Measurements from ENCODE around the gene LETMD1.
"Not testable (repeated sequence)": the region's sequence is repeated elsewhere in the genome, so short reads cannot be mapped to it uniquely, and the experiment has no call there.

The LETMD1 gene

DNA sequence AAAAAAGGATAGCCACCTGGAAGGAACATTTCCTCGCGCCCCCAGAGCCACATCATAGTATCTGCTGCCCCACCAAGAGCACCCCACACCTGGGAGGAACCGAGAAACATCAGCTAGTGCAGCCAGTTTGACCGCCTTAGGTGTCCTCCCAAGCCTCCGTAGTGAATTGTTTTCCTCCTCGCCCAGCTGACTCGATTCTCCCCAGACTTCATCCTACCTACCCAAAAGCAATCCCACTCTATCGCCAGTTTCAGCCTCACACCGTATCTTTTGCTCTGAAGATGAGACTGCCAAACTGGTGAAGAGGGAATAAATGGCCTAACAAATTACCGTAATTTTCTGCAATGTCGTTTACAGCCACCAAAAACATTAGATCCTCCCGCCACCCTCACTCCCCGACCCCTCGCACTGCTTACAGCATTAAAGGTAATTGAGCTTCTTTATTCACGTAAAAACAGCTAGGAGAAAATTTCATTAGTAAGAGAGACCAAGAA is 20.7 kb upstream of the LETMD1 start:
- no peak for DNase-seq

DNA sequence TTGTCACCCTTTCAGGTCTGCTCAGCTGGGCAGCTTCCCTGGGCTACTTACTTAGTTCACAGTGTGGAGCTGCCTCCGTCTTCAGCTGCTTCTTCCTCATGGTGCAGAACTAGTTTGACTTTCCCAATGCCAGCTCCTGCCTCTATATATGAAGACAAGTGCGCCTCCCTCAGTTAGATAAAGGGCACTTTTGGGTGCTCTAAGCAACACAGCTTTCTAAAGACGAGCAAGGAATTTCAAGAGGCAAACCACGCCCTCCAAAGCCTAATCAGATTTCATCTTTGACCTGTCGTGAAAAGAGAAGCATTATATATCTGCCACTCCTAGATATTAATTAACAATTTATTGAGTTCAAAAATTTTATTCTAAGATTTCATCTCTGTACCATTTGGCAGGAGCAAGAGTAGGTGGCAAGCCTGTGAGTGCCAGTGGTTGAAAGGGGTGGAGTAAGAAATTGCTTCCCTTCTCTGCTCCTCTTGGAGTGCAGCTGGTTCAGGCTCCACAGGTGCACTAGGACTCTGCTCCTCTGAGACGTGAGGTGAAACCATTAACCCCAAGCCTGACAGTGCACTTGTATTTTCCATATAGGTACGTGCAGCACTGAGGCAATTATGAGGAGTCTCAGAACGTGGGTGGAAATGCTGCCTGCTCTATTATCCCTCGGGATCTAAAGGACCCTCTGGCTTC is 19.9 kb upstream of the LETMD1 start:
- no peak for DNase-seq

- no peak for DNase-seq
Observed at GRCh38 chr12:51028813-51029150, 19.3 kb upstream of the LETMD1 start.

GRCh38 chr12:51033048-51033447 is 15.1 kb upstream of the LETMD1 start:
- DNase-seq = no peak

DNA sequence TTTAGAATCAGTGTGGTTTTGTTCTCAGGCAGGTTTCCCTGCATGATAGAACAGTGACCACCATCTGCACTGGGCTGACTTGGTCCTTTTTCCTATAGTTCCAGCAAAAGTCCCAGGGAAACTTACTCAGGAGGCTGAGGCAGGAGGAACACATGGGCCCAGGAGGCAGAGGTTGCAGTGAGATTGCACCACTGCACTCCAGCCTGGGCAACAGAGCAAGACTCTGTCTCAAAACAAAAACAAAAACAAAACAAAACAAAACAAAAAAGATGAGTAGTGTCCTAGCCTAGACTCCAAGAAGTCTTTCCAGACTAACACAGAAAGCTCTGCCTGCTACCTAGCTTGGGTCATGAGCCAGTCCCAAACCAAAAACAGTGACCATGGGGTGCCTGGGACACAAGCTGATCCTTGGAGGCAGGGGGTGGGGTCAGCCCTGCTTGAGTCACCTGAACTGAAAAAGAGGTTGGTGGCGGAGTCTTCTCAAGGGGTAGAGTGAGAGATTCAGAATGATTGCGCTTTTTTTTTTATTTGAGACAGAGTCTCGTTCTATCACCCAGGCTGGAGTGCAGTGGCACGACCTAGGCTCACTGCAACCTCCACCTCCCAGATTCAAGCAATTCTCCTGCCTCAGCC is 14.6 kb upstream of the LETMD1 start:
- no peak for DNase-seq

DNA sequence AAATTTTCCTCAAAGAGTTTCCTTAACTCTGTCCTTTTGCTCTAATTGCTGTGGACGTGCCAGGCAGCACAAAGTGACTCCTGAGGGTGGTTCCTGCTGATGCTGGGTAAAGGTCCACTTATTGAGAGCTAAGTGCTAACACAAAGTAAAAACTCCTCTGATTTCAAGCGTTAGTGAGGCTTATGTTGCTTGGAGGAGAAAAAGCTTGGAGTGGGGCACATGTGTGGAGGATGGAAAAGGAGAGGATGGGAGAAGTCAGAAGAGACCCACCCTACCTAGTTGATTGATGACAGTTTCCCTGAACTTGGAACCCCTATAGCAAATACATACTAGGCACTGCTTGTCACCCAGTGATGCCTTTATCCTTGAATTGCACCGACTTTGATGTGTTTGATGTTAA is 11.8 kb upstream of the LETMD1 start:
- no peak for DNase-seq

DNA sequence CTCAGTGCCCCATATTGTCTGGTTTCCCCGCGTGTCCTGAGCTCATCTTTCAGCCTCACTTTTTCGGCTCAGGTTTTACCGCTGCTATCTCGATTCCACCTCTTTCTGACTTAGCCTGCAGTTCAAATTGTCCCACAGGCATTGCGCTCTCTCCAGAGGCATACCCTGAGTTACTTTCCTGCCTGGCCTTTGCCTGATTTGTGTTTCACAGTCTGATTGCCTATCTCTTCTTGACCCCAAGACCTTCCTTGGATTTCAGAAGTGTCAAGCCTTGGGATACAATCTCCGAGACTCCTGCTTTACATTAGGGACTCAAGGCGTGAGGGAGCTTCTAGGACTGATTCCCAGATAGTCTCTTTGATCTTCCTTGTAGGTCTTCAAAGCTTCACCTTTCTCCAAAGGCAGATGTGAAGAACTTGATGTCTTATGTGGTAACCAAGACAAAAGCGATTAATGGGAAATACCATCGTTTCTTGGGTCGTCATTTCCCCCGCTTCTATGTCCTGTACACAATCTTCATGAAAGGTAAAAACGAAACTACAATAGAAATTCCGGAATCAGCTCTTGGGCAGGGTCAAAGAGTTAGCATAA is 629 bp downstream of the LETMD1 start:
- no peak for DNase-seq

GRCh38 chr12:51049525-51049924 is 1.4 kb downstream of the LETMD1 start:
- no peak for DNase-seq

DNA sequence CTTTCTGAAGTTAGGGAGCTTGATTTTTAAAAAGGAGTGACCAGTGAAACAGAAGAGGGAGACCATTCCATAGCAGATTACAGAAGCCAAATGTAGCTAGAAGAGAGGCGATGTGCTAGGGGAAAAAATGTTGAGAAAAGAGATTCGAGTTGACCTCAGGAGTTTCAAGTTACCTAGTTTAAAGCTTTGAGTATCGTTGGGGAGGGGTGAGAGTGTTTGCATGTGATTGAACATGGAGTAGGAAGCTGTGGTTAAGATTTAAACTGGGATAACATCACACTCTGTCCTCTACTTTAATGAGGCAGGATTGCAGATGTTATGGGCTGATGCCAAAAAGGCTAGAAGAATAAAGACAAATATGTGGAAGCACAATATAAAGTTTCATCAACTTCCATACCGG is 3.7 kb downstream of the LETMD1 start:
- no peak for DNase-seq

DNA sequence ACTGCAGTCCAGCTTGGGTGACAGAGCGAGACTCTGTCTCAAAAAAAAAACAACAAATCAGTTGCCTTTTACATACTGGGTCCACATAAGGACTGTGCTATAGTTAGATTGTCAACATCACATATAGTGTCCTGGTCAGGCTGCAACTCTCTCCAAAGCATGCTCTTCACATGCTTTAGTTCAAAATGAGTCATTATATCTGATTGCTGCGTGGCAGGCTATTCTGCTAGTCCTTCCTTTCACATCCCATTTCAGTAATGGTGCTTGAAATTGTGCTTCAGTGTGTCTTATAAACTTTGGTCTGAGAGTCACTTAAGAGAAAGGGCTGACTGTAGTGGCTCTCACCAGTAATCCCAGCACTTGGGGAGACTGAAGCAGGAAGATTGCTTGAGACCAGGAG is 6.9 kb downstream of the LETMD1 start:
- DNase-seq = no peak

GRCh38 chr12:51056242-51056641 is 8.1 kb downstream of the LETMD1 start:
- DNase-seq = no peak

GRCh38 chr12:51059086-51059485 is 11.0 kb downstream of the LETMD1 start:
- no peak for DNase-seq

DNA sequence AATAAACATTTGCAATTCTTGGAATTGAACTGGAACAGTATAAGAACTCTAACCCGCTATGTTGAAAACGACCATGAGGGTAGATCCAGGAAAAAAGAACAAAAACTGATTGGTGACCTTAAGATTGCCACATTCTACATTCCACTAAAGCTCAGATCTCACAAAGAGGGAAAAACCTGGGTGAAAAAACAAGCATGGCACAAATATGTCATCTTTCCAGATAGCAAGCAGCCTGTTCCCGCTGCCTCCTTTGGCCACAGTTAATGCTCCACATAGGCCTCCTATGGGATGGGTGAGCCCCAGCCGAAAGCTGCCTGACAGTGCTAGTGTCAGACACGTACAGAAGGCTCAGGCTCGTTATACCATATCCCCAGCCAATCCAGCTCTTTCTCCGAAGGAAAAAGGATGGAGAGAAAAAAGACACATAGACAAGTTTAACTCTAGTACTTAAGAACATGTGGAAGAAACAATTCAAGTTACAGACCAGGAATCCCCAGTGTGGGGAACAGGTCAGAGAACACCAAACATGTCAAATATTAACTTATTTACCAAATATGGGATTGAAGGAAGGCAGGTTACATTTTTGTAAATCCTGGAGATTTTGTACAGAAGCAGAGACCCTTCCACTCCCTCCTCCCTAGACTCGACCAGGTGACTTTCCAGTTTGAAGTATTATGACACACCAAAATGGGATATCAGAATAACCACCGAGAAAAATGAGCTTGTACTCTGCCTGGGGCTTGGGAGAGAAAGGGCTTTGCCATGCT is 14.7 kb downstream of the LETMD1 start:
- DNase-seq = no peak

DNA sequence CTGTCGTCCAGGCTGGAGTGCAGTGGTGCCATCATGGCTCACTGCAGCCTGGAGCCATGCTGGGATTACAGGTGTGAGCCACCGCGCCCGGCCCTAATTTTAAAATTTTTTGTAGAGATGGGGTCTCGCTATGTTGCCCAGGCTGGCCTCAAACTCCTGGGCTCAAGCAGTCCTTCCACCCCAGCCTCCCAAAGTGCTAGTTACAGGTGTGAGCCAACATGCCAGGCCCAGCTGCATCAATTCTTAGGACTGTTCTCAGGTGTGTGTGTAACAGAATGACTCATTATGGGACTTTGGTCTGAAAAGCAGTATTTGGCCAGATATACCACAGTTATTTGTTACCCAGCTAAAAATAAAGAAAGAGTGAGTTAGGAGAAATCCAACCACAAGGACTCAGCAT is 17.4 kb downstream of the LETMD1 start:
- DNase-seq = no peak

DNA sequence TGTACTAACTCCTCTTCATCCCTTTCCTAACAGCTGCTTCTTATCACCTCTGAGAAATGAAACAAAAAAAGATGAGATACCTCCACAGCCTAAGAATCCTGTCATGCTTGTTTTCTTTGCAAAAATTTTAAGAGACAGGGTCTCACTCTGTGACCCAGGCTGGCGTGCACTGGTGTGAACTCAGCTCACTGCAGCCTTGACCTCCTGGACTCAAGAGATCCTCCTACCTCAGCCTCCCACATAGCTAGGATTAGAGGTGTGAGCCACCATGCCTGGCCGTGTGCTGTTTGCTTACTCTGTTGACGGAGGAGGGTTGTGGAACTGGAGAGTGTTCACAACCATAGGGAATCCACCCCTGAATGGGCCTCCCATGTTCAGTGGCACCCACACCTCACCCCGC is 19.1 kb downstream of the LETMD1 start:
- no peak for DNase-seq

GRCh38 chr12:51067771-51068170 is 19.6 kb downstream of the LETMD1 start:
- DNase-seq = no peak

GRCh38 chr12:51070004-51070403 is 21.9 kb downstream of the LETMD1 start:
- DNase-seq = no peak

GRCh38 chr12:51071663-51072062 is 23.5 kb downstream of the LETMD1 start:
- no peak for DNase-seq

DNA sequence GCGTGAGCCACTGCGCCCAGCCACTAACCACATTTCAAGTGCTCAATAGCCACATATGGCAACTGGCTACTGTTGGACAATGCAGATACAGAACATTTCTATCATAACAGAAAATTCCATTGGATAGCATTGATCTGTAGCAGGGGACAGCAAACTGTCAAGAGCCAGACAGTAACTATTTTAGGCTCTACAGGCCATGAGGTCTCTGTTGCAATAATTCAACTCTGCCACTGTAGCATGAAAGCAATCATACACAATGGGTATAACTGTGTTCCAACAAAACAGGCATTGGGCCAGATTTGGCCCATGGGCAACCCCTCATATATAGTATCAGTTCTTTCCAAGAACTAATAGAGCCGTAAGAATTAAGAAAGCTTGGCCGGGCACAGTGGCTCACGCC is 27.3 kb downstream of the LETMD1 start:
- DNase-seq = no peak

GRCh38 chr12:51076236-51076930 is 28.3 kb downstream of the LETMD1 start:
- no peak for DNase-seq

GRCh38 chr12:51077930-51078329 is 29.8 kb downstream of the LETMD1 start:
- DNase-seq = no peak

DNA sequence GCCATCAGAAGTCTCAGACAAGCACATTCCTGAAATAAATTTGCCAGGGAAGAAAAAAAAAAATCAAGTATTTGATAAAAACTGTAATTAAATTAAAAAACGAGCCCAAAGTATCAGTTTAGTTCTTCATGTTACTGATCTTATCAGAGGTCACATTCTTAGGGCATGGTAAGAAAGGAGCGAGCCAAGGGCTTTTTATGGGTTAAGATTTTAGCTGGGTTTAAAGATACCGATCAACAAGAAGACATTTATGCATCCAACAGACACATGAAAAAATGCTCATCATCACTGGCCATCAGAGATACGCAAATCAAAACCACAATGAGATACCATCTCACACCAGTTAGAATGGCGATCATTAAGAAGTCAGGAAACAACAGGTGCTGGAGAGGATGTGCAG is 30.2 kb downstream of the LETMD1 start:
- not testable (repeated sequence) for DNase-seq

- not testable (repeated sequence) for DNase-seq
Observed at GRCh38 chr12:51078866-51079265, 30.7 kb downstream of the LETMD1 start.
